Neural cell (in vitro differentiated cells): ENCODE data around the gene STARD10. TPM values are rescaled to one million over a fixed set of nuclear protein-coding genes. Genes with fewer than 3 reads are reported as not detected.
"Not testable (repeated sequence)": the region's sequence is repeated elsewhere in the genome, so short reads cannot be mapped to it uniquely, and the experiment has no call there.

Experiments used
- H2AFZ ChIP-seq: fragments of 200-600, 300-800 bp; sonication (generic), shearing (Covaris generic); 2 replicates; pipeline ENCODE4 v1.6.0; 2014; ENCODE audit warnings: low read depth, mild to moderate bottlenecking, antibody characterized with exemption, low read length, moderate library complexity
- H3F3A ChIP-seq: fragments of 200-600 bp; shearing (Covaris generic); 2 replicates; pipeline ENCODE4 v1.6.1; 2016; ENCODE audit warnings: mild to moderate bottlenecking, moderate library complexity, mixed read lengths, antibody characterized with exemption, low read length; ENCODE audit not compliant: insufficient read depth, poor library complexity, severe bottlenecking
- H3K27ac ChIP-seq: fragments of 200-600, 300-800 bp; sonication (generic), shearing (Covaris generic); 2 replicates; pipeline ENCODE4 v1.5.1; 2014; ENCODE audit warnings: mild to moderate bottlenecking, low read length, moderate library complexity
- H3K27me3 ChIP-seq: fragments of 300-800, 200-600 bp; sonication (generic), shearing (Covaris generic); 2 replicates; pipeline ENCODE4 v1.6.0; 2014; ENCODE audit warnings: mild to moderate bottlenecking, low read depth, low read length, moderate library complexity; ENCODE audit not compliant: insufficient read depth
- H3K36me3 ChIP-seq: fragments of 300-800, 200-600 bp; sonication (generic), shearing (Covaris generic); 2 replicates; pipeline ENCODE4 v1.5.1; 2014; ENCODE audit warnings: mild to moderate bottlenecking, antibody characterized with exemption, low read length, moderate library complexity; ENCODE audit not compliant: insufficient read depth
- H3K4me2 ChIP-seq: fragments of 300-800, 200-600 bp; sonication (generic), shearing (Covaris generic); 2 replicates; pipeline ENCODE4 v1.6.0; 2014; ENCODE audit warnings: mild to moderate bottlenecking, low read length
- H3K4me3 ChIP-seq: fragments of 300-800, 200-600 bp; sonication (generic), shearing (Covaris generic); 2 replicates; pipeline ENCODE4 v1.5.1; 2014; ENCODE audit warnings: mild to moderate bottlenecking, low read length, moderate library complexity
- H3K79me2 ChIP-seq: fragments of 200-600 bp; shearing (Covaris generic); replicated peaks from 2 replicates; pipeline ENCODE4 v1.6.0; 2014; ENCODE audit warnings: mild to moderate bottlenecking, low read length, moderate library complexity; ENCODE audit not compliant: insufficient read depth
- H3K9ac ChIP-seq: fragments of 300-800, 200-600 bp; sonication (generic), shearing (Covaris generic); 2 replicates; pipeline ENCODE4 v1.6.1; 2016; ENCODE audit warnings: mild to moderate bottlenecking, low read length, mixed read lengths
- H3K9me2 ChIP-seq: fragments of 200-600 bp; shearing (Covaris generic); 2 replicates; pipeline ENCODE4 v1.6.1; 2016; ENCODE audit warnings: mild to moderate bottlenecking, low read length, mixed read lengths; ENCODE audit not compliant: insufficient read depth
- H3K9me3 ChIP-seq: fragments of 200-600, 300-800 bp; sonication (generic), shearing (Covaris generic); 2 replicates; pipeline ENCODE4 v1.6.1; 2016; ENCODE audit warnings: mild to moderate bottlenecking, mixed run types, low read length, moderate library complexity, mixed read lengths
- H4K20me1 ChIP-seq: fragments of 200-600 bp; shearing (Covaris generic); 2 replicates; pipeline ENCODE4 v1.6.1; 2016; ENCODE audit warnings: mild to moderate bottlenecking, mixed run types; ENCODE audit not compliant: insufficient read depth
- EP300 ChIP-seq: fragments of 450-650 bp; conservative IDR thresholded peaks from 2 replicates; pipeline ENCODE4 v1.6.1; 2014; ENCODE audit warnings: antibody characterized with exemption, mild to moderate bottlenecking, moderate library complexity; ENCODE audit not compliant: poor library complexity, severe bottlenecking
- EZH2 ChIP-seq: fragments of 200-600, 300-800 bp; shearing (Covaris generic), sonication (generic); IDR thresholded peaks from 2 replicates; pipeline ENCODE4 v1.6.1; 2014; ENCODE audit warnings: antibody characterized with exemption, low read length, borderline replicate concordance, mild to moderate bottlenecking; ENCODE audit not compliant: insufficient read depth, poor library complexity, severe bottlenecking
- MXI1 ChIP-seq: fragments of 450-650 bp; conservative IDR thresholded peaks from 2 replicates; pipeline ENCODE4 v1.6.1; 2014; ENCODE audit warnings: antibody characterized with exemption, mild to moderate bottlenecking; ENCODE audit not compliant: poor library complexity, severe bottlenecking
- POLR2AphosphoS5 ChIP-seq: IDR thresholded peaks from 2 replicates; pipeline ENCODE4 v1.6.1; 2012
- RAD21 ChIP-seq: fragments of 450-650 bp; conservative IDR thresholded peaks from 2 replicates; pipeline ENCODE4 v1.6.1; 2014; ENCODE audit warnings: antibody characterized with exemption, mild to moderate bottlenecking, moderate library complexity
- SMC3 ChIP-seq: fragments of 450-650 bp; conservative IDR thresholded peaks from 2 replicates; pipeline ENCODE4 v1.6.1; 2014; ENCODE audit warnings: antibody characterized with exemption, mild to moderate bottlenecking, moderate library complexity; ENCODE audit not compliant: poor library complexity
- TAF1 ChIP-seq: IDR thresholded peaks from 2 replicates; pipeline ENCODE4 v1.6.1; 2012; ENCODE audit warnings: low read depth
- polyA plus RNA-seq: library from polyadenylated mRNA; depleted of rRNA; stranded (reverse); fragments of >200 nt; gene quantifications from 2 replicates; pipeline ENCODE4 v1.2.3, GENCODE V29; 2014
- TF ChIP-seq, protein P1 (sequence below): fragments of 450-650 bp; IDR thresholded peaks from 2 replicates; pipeline ENCODE4 v1.5.1; 2014; ENCODE audit warnings: antibody characterized with exemption, mild to moderate bottlenecking, moderate library complexity; ENCODE audit not compliant: poor library complexity, severe bottlenecking
- TF ChIP-seq, protein P2 (sequence below): IDR thresholded peaks from 2 replicates; pipeline ENCODE4 v1.6.1; 2012; ENCODE audit warnings: borderline replicate concordance

The STARD10 gene
- polyA plus RNA-seq, 1 donor from 2014 or later = 29.0 TPM

DNA sequence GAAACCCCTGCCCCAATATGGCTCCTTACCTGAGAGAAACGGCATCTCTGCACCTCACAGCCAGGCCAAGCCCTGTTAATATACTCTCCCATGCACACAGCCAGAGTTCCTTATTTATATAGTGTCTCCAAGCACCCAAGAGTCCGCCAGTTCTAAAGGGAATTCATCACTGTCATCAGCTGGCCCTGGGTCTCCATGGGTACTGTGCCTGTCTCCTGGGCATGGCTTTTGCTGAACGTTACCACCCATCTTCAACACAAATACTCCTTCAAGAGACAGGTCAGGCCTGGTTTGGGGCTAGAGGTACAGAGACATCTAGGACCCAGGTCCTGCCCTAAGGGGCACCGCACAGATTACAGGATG lies 18.7 kb upstream of the STARD10 start:
- H3K79me2 ChIP-seq = no peaks in the 10 kb centered on the region
- no peaks in the 10 kb centered on the region for H3K36me3 ChIP-seq
- H3K9ac ChIP-seq = no peak overlapping the region
- no peaks in the 10 kb centered on the region for H4K20me1 ChIP-seq
- H3K9me2 ChIP-seq = no peaks in the 10 kb centered on the region
- no peaks in the 10 kb centered on the region for H3K27me3 ChIP-seq
- H3K27ac ChIP-seq = no peak overlapping the region
- H3K4me3 ChIP-seq = no peak overlapping the region
- TF ChIP-seq SMC3 = no peak
- no peak for TF ChIP-seq EP300
- TF ChIP-seq EZH2 = no peak
- TF ChIP-seq TAF1 = no peak
- TF ChIP-seq, protein P1, sequence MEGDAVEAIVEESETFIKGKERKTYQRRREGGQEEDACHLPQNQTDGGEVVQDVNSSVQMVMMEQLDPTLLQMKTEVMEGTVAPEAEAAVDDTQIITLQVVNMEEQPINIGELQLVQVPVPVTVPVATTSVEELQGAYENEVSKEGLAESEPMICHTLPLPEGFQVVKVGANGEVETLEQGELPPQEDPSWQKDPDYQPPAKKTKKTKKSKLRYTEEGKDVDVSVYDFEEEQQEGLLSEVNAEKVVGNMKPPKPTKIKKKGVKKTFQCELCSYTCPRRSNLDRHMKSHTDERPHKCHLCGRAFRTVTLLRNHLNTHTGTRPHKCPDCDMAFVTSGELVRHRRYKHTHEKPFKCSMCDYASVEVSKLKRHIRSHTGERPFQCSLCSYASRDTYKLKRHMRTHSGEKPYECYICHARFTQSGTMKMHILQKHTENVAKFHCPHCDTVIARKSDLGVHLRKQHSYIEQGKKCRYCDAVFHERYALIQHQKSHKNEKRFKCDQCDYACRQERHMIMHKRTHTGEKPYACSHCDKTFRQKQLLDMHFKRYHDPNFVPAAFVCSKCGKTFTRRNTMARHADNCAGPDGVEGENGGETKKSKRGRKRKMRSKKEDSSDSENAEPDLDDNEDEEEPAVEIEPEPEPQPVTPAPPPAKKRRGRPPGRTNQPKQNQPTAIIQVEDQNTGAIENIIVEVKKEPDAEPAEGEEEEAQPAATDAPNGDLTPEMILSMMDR = no peak
- no peak for TF ChIP-seq MXI1
- no peak for TF ChIP-seq RAD21
- TF ChIP-seq, protein P2, sequence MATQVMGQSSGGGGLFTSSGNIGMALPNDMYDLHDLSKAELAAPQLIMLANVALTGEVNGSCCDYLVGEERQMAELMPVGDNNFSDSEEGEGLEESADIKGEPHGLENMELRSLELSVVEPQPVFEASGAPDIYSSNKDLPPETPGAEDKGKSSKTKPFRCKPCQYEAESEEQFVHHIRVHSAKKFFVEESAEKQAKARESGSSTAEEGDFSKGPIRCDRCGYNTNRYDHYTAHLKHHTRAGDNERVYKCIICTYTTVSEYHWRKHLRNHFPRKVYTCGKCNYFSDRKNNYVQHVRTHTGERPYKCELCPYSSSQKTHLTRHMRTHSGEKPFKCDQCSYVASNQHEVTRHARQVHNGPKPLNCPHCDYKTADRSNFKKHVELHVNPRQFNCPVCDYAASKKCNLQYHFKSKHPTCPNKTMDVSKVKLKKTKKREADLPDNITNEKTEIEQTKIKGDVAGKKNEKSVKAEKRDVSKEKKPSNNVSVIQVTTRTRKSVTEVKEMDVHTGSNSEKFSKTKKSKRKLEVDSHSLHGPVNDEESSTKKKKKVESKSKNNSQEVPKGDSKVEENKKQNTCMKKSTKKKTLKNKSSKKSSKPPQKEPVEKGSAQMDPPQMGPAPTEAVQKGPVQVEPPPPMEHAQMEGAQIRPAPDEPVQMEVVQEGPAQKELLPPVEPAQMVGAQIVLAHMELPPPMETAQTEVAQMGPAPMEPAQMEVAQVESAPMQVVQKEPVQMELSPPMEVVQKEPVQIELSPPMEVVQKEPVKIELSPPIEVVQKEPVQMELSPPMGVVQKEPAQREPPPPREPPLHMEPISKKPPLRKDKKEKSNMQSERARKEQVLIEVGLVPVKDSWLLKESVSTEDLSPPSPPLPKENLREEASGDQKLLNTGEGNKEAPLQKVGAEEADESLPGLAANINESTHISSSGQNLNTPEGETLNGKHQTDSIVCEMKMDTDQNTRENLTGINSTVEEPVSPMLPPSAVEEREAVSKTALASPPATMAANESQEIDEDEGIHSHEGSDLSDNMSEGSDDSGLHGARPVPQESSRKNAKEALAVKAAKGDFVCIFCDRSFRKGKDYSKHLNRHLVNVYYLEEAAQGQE = no peak
- no peak for TF ChIP-seq POLR2AphosphoS5
- H3F3A ChIP-seq = no peaks in the 10 kb centered on the region
- no peak overlapping the region for H2AFZ ChIP-seq
- H3K9me3 ChIP-seq = no peaks in the 10 kb centered on the region
- H3K4me2 ChIP-seq = no peak overlapping the region

DNA sequence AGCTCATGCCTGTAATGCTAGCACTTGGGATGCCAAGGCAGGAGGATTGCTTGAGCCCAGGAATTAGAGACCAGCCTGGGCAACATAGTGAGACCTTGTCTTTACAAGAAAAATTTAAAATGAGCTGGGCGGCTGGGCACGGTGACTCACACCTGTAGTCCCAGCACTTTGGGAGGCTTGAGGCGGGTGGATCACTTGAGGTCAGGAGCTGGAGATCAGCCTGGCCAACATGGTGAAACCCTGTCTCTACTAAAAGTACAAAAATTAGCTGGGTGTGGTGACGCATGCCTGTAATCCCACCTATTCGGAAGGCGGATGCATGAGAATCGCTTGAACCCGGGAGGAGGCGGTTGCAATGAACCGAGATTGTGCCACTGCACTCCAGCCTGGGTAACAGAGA lies 17.8 kb upstream of the STARD10 start:
- not testable (repeated sequence) for H4K20me1 ChIP-seq, H3K79me2 ChIP-seq, H3K9ac ChIP-seq, H3K4me2 ChIP-seq, H3K36me3 ChIP-seq, H3K27ac ChIP-seq, H2AFZ ChIP-seq, H3K27me3 ChIP-seq, H3F3A ChIP-seq, H3K9me2 ChIP-seq, H3K9me3 ChIP-seq, H3K4me3 ChIP-seq

DNA sequence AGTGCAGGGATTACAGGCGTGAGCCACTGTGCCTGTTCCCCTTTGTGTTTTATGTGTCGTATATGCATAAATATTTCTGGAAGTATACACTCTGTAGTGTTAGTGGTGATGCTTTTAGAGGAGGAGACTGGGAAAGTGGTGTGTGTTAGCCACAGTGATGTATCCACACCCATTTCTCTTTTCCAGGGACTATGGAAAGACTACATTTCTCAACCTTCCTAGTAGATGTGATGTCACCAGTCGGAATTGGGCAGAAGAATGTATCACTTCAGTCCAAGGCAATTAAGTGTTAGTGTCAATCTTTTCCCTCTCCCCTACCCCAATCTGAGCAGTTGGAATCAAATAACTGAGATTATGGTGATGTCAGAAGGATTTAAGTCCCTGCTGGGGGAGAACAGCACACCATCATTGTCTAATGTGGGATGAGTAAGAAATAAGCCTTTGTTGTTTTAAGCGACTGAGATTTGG lies 14.5 kb upstream of the STARD10 start:
- no peaks in the 10 kb centered on the region for H4K20me1 ChIP-seq
- no peaks in the 10 kb centered on the region for H3K9me2 ChIP-seq
- no peaks in the 10 kb centered on the region for H3K27me3 ChIP-seq
- H3K79me2 ChIP-seq = no peaks in the 10 kb centered on the region
- no peak overlapping the region for H2AFZ ChIP-seq
- H3K9ac ChIP-seq = no peak overlapping the region
- TF ChIP-seq, protein P1 = no peak
- TF ChIP-seq SMC3 (no peak), TAF1 (no peak)
- TF ChIP-seq, protein P2 = no peak
- H3K4me3 ChIP-seq = no peak overlapping the region
- H3K4me2 ChIP-seq = no peak overlapping the region
- H3K36me3 ChIP-seq = no peaks in the 10 kb centered on the region
- no peaks in the 10 kb centered on the region for H3K9me3 ChIP-seq
- H3F3A ChIP-seq = no peaks in the 10 kb centered on the region
- H3K27ac ChIP-seq = no peak overlapping the region
